Activated CD4-positive, alpha-beta memory T cell treated with anti-CD3 and anti-CD28 coated beads for 36 hours (primary cell): ENCODE results near the gene ETFRF1. TPM values are rescaled to one million over a fixed set of nuclear protein-coding genes. Genes with fewer than 3 reads are reported as not detected.

Experiments
- CTCF ChIA-PET: fragments of 350-600 bp; sonication (Branson Sonifier 250); formaldehyde crosslinking; loops from one replicate; lab custom pipeline; 2021; ENCODE audit warnings: antibody characterized with exemption, inconsistent platforms; lab: Charles Lee
- POLR2A ChIA-PET: fragments of 350-600 bp; sonication (Branson Sonifier 250); formaldehyde crosslinking; loops from one replicate; lab custom pipeline; 2021; ENCODE audit warnings: antibody characterized with exemption; lab: Charles Lee
- DNase-seq: peaks from one replicate; pipeline ENCODE4 v3.0.0-alpha.2; 2020
- H3K27ac Mint-ChIP-seq: one replicate; pipeline ENCODE4 v1.8.0; 2021; ENCODE audit warnings: mixed read lengths
- H3K27me3 Mint-ChIP-seq: one replicate; pipeline ENCODE4 v1.8.0; 2021; ENCODE audit warnings: mixed read lengths
- H3K36me3 Mint-ChIP-seq: one replicate; pipeline ENCODE4 v1.8.0; 2021; ENCODE audit warnings: mixed read lengths
- H3K4me1 Mint-ChIP-seq: one replicate; pipeline ENCODE4 v1.8.0; 2021; ENCODE audit warnings: low read depth, mixed read lengths
- H3K4me3 Mint-ChIP-seq: one replicate; pipeline ENCODE4 v1.8.0; 2021; ENCODE audit warnings: mild to moderate bottlenecking, mixed read lengths
- H3K9me3 Mint-ChIP-seq: one replicate; pipeline ENCODE4 v1.8.0; 2021; ENCODE audit warnings: mixed read lengths
- intact Hi-C: fragments of 100-400 bp; cut with micrococcal nuclease; formaldehyde crosslinking; loops from one replicate; pipeline ENCODE4 v1.15.1; 2023
- total RNA-seq, 2 experiments: library from RNA; stranded (reverse); gene quantifications; one replicate each; pipeline ENCODE4 v1.2.3, GENCODE V29; 2021

ETFRF1 gene
- total RNA-seq, 2 experiments from 2014 or later = 9.8 to 10.1 TPM

DNA sequence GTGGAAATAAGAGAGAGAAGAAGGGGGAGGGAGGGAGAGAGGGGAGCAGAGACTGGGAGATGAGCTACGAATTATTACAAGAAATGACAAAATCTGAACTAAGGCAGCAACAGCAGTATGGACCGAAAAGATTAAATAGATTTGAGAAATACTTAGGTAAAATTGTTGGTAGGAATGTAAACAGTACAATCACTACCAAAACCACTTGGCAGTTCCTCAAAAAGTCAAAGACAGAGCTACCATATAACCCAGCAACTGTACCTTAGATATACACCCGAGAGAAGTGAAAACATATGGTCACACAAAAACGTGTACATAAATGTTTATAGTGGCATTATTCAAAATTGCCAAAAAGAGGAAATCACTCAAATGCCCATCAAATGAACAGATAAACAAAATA is 41.6 kb downstream of the ETFRF1 start:
- Mint-ChIP-seq H3K4me1 (peaks cover 22% of the 10 kb centered on the region), H3K9me3 (no peaks in the 10 kb centered on the region), H3K27ac (no peak overlapping the region), H3K4me3 (no peak overlapping the region), H3K36me3 (peaks cover 10% of the 10 kb centered on the region), H3K27me3 (no peaks in the 10 kb centered on the region)
- intact Hi-C loops = loop anchor here (2.0 kb wide), 1 partner anchor 26 kb away; no protein-coding TSS in a partner anchor
- POLR2A ChIA-PET = no interaction called here
- no peak for DNase-seq
- CTCF ChIA-PET = no interaction called here

GRCh38 chr12:25241167-25242020 is 46.4 kb downstream of the ETFRF1 start:
- no peaks in the 10 kb centered on the region for H3K9me3 Mint-ChIP-seq
- H3K36me3 Mint-ChIP-seq = peaks cover 22% of the 10 kb centered on the region
- peaks cover 26% of the 10 kb centered on the region for H3K4me1 Mint-ChIP-seq
- POLR2A ChIA-PET = interaction anchor here (1.3 kb wide), 2 partner anchors 136 to 144 kb away, joined by 3 to 4 read pairs; no protein-coding TSS in a partner anchor
- no peak overlapping the region for H3K4me3 Mint-ChIP-seq
- CTCF ChIA-PET = interaction anchor here (0.6 to 2.1 kb wide), 43 partner anchors 8 to 626 kb away, joined by 3 to 15 read pairs (median 4); partner anchors contain the start of genes DNAI7, ETFRF1 and KRAS
- intact Hi-C loops = loop anchor here (1.0 to 10.0 kb wide), 2 partner anchors 146 to 247 kb away; no protein-coding TSS in a partner anchor
- DNase-seq = no peak
- no peak overlapping the region for H3K27ac Mint-ChIP-seq
- H3K27me3 Mint-ChIP-seq = no peaks in the 10 kb centered on the region

DNA sequence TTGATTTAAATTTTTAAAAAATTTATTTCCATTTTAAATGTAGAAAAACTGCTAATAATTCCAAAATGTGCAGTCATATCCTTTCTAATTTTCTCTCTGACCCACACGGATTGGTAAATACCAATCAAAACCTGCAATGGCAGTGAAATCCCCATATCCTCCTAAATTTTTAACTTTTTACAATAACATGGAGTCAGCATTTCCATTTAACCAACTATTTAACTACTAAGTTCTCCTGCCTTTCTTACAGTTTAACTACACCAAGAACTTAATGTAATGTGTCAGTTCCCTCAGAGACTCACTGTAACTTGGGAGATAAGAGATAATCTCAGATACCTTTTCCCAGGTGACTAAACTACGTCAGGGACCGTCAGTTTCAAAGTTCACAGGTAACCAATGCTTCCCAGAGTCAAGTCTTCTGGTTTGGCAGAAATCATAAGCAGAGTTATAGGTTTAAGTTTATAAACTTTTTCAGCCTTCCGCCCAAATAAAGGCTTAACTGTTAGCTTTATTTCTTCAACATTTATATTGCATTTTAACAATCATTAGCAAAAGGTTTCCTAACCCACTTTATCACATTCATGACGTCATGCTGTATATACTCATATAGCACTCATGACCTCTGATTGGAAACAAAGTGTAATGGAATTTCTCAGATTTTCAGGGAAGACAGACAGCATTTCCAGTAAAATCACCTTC is 48.1 kb downstream of the ETFRF1 start:
- Mint-ChIP-seq H3K36me3 (peaks cover 27% of the 10 kb centered on the region), H3K27ac (no peak overlapping the region), H3K27me3 (no peaks in the 10 kb centered on the region), H3K4me1 (peaks cover 27% of the 10 kb centered on the region), H3K9me3 (no peaks in the 10 kb centered on the region), H3K4me3 (no peak overlapping the region)
- DNase-seq = no peak
- ChIA-PET POLR2A (interaction anchor here (1.1 kb wide), 1 partner anchor 8 kb away, joined by 4 read pairs; the partner anchor contains the start of gene KRAS), CTCF (interaction anchor here (0.9 to 1.9 kb wide), 2 partner anchors 82 to 129 kb away, joined by 3 to 12 read pairs; no protein-coding TSS in a partner anchor)
- intact Hi-C loops = loop anchor here (10.0 kb wide), 1 partner anchor 248 kb away; no protein-coding TSS in a partner anchor

- no peak overlapping the region for H3K27ac Mint-ChIP-seq
- POLR2A ChIA-PET = no interaction called here
- intact Hi-C loops = loop anchor here (10.0 kb wide), 1 partner anchor 249 kb away; no protein-coding TSS in a partner anchor
- H3K27me3 Mint-ChIP-seq = no peaks in the 10 kb centered on the region
- H3K36me3 Mint-ChIP-seq = peaks cover 27% of the 10 kb centered on the region
- no peak overlapping the region for H3K4me3 Mint-ChIP-seq
- H3K4me1 Mint-ChIP-seq = peaks cover 31% of the 10 kb centered on the region
- H3K9me3 Mint-ChIP-seq = no peaks in the 10 kb centered on the region
- CTCF ChIA-PET = no interaction called here
- DNase-seq = no peak
These were observed 48.6 kb downstream of the ETFRF1 start for GRCh38 chr12:25243680-25243990.

- intact Hi-C loops = loop anchor here (10.0 kb wide), 1 partner anchor 251 kb away; no protein-coding TSS in a partner anchor
- no peak for DNase-seq
- CTCF ChIA-PET = no interaction called here
- peaks cover 22% of the 10 kb centered on the region for H3K36me3 Mint-ChIP-seq
- H3K27ac Mint-ChIP-seq = no peak overlapping the region
- peaks cover 37% of the 10 kb centered on the region for H3K4me1 Mint-ChIP-seq
- no peaks in the 10 kb centered on the region for H3K27me3 Mint-ChIP-seq
- POLR2A ChIA-PET = interaction anchor here (0.8 kb wide), 1 partner anchor 142 kb away, joined by 4 read pairs; no protein-coding TSS in a partner anchor
- no peaks in the 10 kb centered on the region for H3K9me3 Mint-ChIP-seq
- H3K4me3 Mint-ChIP-seq = no peak overlapping the region
These were observed 50.5 kb downstream of the ETFRF1 start for GRCh38 chr12:25245491-25245890.

GRCh38 chr12:25248137-25248536 is 53.1 kb downstream of the ETFRF1 start:
- no peak overlapping the region for H3K27ac Mint-ChIP-seq
- no peak overlapping the region for H3K4me3 Mint-ChIP-seq
- peaks cover 34% of the 10 kb centered on the region for H3K4me1 Mint-ChIP-seq
- H3K27me3 Mint-ChIP-seq = no peaks in the 10 kb centered on the region
- intact Hi-C loops = loop anchor here (10.0 kb wide), 1 partner anchor 253 kb away; no protein-coding TSS in a partner anchor
- ChIA-PET POLR2A (interaction anchor here (1.1 kb wide), 1 partner anchor 140 kb away, joined by 4 read pairs; no protein-coding TSS in a partner anchor), CTCF (interaction anchor here (0.6 kb wide), 1 partner anchor 528 kb away, joined by 3 read pairs; no protein-coding TSS in a partner anchor)
- no peaks in the 10 kb centered on the region for H3K9me3 Mint-ChIP-seq
- no peak for DNase-seq
- H3K36me3 Mint-ChIP-seq = peaks cover 16% of the 10 kb centered on the region

DNA sequence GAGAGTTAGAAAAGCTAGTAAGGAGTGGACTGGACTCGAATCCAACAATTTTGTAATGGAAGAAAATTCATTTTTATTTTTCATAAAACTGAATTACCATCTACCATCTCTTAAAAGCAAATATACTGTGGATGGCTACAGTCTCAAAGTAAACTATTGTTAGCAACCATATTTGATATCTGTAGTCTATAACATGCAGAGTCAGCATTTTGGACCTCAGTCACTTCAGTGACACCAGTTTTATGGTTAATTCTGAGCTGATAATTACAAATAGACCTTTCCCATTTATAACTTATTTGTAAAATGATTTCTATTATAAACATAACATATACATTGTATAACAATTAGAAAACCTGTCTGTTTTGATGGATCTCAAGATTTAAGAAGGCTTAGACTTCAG is 53.7 kb downstream of the ETFRF1 start:
- CTCF ChIA-PET = interaction anchor here (0.6 to 1.2 kb wide), 2 partner anchors 7 to 529 kb away, joined by 3 read pairs; no protein-coding TSS in a partner anchor
- peaks cover 16% of the 10 kb centered on the region for H3K36me3 Mint-ChIP-seq
- intact Hi-C loops = loop anchor here (10.0 kb wide), 1 partner anchor 254 kb away; no protein-coding TSS in a partner anchor
- DNase-seq = no peak
- no peak overlapping the region for H3K27ac Mint-ChIP-seq
- H3K4me3 Mint-ChIP-seq = no peak overlapping the region
- H3K9me3 Mint-ChIP-seq = no peaks in the 10 kb centered on the region
- H3K4me1 Mint-ChIP-seq = peaks cover 35% of the 10 kb centered on the region
- no peaks in the 10 kb centered on the region for H3K27me3 Mint-ChIP-seq
- POLR2A ChIA-PET = interaction anchor here (1.1 kb wide), 1 partner anchor 139 kb away, joined by 4 read pairs; no protein-coding TSS in a partner anchor

GRCh38 chr12:25249931-25250738 is 55.1 kb downstream of the ETFRF1 start:
- intact Hi-C loops = loop anchor here (1.0 to 10.0 kb wide), 5 partner anchors 19 to 255 kb away; partner anchors contain the start of genes DNAI7 and ETFRF1
- Mint-ChIP-seq H3K9me3 (no peaks in the 10 kb centered on the region), H3K36me3 (peaks cover 16% of the 10 kb centered on the region), H3K27me3 (no peaks in the 10 kb centered on the region), H3K4me3 (peak overlapping the region; percentile 91), H3K4me1 (peaks cover 35% of the 10 kb centered on the region), H3K27ac (peak overlapping the region; percentile 82)
- DNase-seq = peak; percentile 64
- ChIA-PET CTCF (interaction anchor here (1.0 to 1.2 kb wide), 2 partner anchors 9 kb away, joined by 3 to 7 read pairs; no protein-coding TSS in a partner anchor), POLR2A (interaction anchor here (0.7 to 1.0 kb wide), 5 partner anchors 8 to 135 kb away, joined by 3 to 8 read pairs (median 3); no protein-coding TSS in a partner anchor)

- peak; percentile 92 for DNase-seq
- peaks cover 30% of the 10 kb centered on the region for H3K4me1 Mint-ChIP-seq
- peaks cover 12% of the 10 kb centered on the region for H3K36me3 Mint-ChIP-seq
- H3K27ac Mint-ChIP-seq = peak within 1 kb of the TSS; percentile 82
- H3K9me3 Mint-ChIP-seq = no peaks in the 10 kb centered on the region
- POLR2A ChIA-PET = interaction anchor here (0.7 to 1.0 kb wide), 6 partner anchors 8 to 134 kb away, joined by 3 to 8 read pairs (median 3); no protein-coding TSS in a partner anchor
- intact Hi-C loops = loop anchor here (1.0 to 2.0 kb wide), 4 partner anchors 18 to 198 kb away; partner anchors contain the start of genes DNAI7 and ETFRF1
- H3K4me3 Mint-ChIP-seq = peak within 1 kb of the TSS; percentile 91
- H3K27me3 Mint-ChIP-seq = no peaks in the 10 kb centered on the region
- CTCF ChIA-PET = interaction anchor here (1.0 to 1.1 kb wide), 2 partner anchors 10 to 132 kb away, joined by 3 to 7 read pairs; no protein-coding TSS in a partner anchor
These were observed 56.0 kb downstream of the ETFRF1 start, which contains the start of gene KRAS for GRCh38 chr12:25250744-25251730. Gene KRAS (minus strand): TSS chr12:25250929.

DNA sequence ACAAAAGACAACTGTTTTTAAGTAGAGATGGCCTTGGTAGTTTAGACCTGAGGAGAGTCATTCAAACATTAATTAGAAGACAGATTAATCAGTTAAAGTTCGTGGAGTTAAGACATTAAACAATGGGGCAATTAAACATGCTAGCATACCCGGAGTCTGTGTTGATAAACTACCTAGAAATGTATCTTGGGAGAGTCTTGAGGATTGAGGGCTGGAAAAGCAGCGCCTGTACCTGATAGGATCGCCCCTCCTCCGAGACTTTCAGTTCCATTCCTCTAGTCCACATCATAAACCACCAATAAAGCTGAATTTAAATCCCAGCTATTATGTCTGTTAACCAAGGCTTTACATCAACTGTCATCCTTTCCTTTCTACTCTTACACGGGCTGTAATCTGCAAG is 56.7 kb downstream of the ETFRF1 start:
- CTCF ChIA-PET = interaction anchor here (1.1 kb wide), 1 partner anchor 131 kb away, joined by 3 read pairs; no protein-coding TSS in a partner anchor
- Mint-ChIP-seq H3K27ac (no peak overlapping the region), H3K4me1 (peaks cover 29% of the 10 kb centered on the region), H3K36me3 (peaks cover 8% of the 10 kb centered on the region), H3K9me3 (no peaks in the 10 kb centered on the region), H3K27me3 (no peaks in the 10 kb centered on the region), H3K4me3 (peak overlapping the region; percentile 78)
- POLR2A ChIA-PET = no interaction called here
- DNase-seq = no peak
- intact Hi-C loops = loop anchor here (2.0 kb wide), 2 partner anchors 17 to 199 kb away; a partner anchor contains a TSS
